ENCODE data around the gene SGCD. TPM values are rescaled to one million over a fixed set of nuclear protein-coding genes. Genes with fewer than 3 reads are reported as not detected.

The SGCD gene
- total and polyA plus RNA-seq, 4 donors: 7.8 to 32.5 (median 24.9) TPM

DNA sequence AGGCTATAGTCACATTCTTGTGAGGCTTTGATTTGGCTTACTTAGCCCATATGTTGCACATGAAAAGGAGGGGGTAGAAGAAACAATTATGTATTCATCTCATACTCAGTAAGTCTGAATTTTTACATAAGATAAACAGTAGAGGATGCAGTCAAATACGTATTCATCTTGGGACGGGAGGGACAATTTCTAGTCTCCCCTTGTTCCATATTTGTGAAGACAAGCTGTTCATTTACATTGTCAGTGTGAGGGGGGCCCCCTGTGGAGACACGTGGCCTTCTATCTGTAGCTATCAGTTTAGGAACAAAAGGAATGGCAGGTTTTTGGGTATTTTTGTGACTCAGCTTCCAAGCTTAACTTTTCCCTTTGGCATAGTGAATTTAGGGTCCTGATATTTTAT lies 474.0 kb downstream of the SGCD start:
- Histone ChIP-seq H3K4me3 (ENCODE audit: low read depth, low read length) (no peak overlapping the region), H3K9me3 (ENCODE audit: control insufficient read depth, insufficient read depth, low read length) (no peaks in the 10 kb centered on the region), H3K36me3 (ENCODE audit: control insufficient read depth, insufficient read depth, low read length) (no peaks in the 10 kb centered on the region), H3K27ac (ENCODE audit: low read depth, low read length) (no peak overlapping the region), H3K4me1 (ENCODE audit: control insufficient read depth, insufficient read depth, low read length) (no peaks in the 10 kb centered on the region), H3K27me3 (ENCODE audit: control insufficient read depth, insufficient read depth, low read length) (no peaks in the 10 kb centered on the region)
- peak in 2 of 6 donors; percentile 52 to 63 for DNase-seq (ENCODE audit: low read depth in 4 of 6, low spot score in 6 of 6)
- WGBS (ENCODE audit: insufficient coverage): no CpG with 5 or more reads among the region's 3 CpGs

DNA sequence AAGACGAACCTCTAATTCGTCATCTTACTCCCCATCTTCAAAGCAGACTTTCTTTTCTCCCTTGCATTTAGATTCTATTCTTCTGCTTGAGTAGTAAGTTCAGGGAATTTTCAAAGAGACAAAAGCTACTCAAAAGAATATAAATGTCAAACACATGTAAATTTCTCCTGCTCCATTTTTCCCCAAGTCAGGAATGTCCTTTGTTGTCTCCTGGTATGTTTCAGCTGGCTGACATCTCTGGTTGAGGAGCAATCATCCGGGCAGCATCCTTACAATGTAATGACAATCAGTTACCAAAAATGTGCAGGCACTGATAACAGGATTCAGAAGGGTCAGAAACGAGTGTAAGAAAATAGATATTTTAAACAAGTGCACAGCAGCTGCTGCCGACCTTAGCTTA lies 475.5 kb downstream of the SGCD start:
- no peaks in the 10 kb centered on the region for H3K27me3 ChIP-seq (ENCODE audit: control insufficient read depth, insufficient read depth, low read length)
- H3K4me3 ChIP-seq (ENCODE audit: low read depth, low read length): no peak overlapping the region
- no CpG with 5 or more reads among the region's 5 CpGs for WGBS (ENCODE audit: insufficient coverage)

DNA sequence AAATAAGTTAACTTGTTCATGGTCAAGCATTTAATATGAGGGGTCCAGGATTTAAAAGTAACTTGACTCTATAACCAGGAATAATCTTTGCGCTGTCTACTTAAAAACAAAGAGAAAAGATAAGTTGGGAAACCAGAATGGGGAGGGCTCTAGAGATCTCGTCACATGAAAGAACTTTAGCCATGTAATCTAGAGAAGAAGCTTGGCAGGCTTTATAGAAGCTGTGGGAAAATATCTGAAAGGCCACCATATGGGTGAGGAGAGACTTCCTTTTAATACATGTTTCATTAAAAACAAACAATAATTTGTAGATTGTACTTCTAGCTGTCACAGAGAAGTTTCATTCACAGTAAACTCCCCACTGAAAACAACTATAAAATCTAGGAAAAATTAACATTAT lies 476.4 kb downstream of the SGCD start:
- Histone ChIP-seq H3K36me3 (ENCODE audit: control insufficient read depth, insufficient read depth, low read length) (no peaks in the 10 kb centered on the region), H3K4me1 (ENCODE audit: control insufficient read depth, insufficient read depth, low read length) (no peaks in the 10 kb centered on the region), H3K27ac (ENCODE audit: low read depth, low read length) (no peak overlapping the region), H3K27me3 (ENCODE audit: control insufficient read depth, insufficient read depth, low read length) (no peaks in the 10 kb centered on the region), H3K4me3 (ENCODE audit: low read depth, low read length) (no peak overlapping the region), H3K9me3 (ENCODE audit: control insufficient read depth, insufficient read depth, low read length) (peaks cover 3% of the 10 kb centered on the region)
- no CpG with 5 or more reads among the region's 2 CpGs for WGBS (ENCODE audit: insufficient coverage)
- no peak for DNase-seq (ENCODE audit: low read depth in 4 of 6, low spot score in 6 of 6)

More for the DNA sequence above, 475.5 kb downstream of the SGCD start:
- Histone ChIP-seq H3K27ac (ENCODE audit: low read depth, low read length) (no peak overlapping the region), H3K9me3 (ENCODE audit: control insufficient read depth, insufficient read depth, low read length) (peaks cover 3% of the 10 kb centered on the region), H3K4me1 (ENCODE audit: control insufficient read depth, insufficient read depth, low read length) (no peaks in the 10 kb centered on the region), H3K36me3 (ENCODE audit: control insufficient read depth, insufficient read depth, low read length) (no peaks in the 10 kb centered on the region)
- DNase-seq (ENCODE audit: low read depth in 4 of 6, low spot score in 6 of 6): no peak

DNA sequence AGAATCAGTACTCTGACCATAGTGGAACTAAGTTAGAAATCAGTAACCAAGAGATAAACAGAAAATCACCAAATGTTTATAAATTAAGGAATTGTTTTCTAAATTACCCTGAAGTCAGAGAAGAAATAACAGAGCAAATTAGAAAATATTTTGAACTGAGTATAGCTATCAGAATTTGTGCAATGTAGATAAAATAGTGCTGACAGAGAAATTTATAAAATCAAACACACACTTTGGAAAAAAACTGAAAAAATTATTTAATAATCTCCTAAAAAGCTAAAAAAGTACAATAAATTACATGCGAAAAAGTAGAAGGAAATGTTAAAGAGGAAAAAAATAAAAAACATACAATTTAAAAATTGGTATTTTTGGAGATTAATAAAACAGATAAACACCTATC lies 486.0 kb downstream of the SGCD start:
- H3K27me3 ChIP-seq (ENCODE audit: control insufficient read depth, insufficient read depth, low read length): no peaks in the 10 kb centered on the region
- no peak overlapping the region for H3K4me3 ChIP-seq (ENCODE audit: low read depth, low read length)
- no peaks in the 10 kb centered on the region for H3K36me3 ChIP-seq (ENCODE audit: control insufficient read depth, insufficient read depth, low read length)
- H3K4me1 ChIP-seq (ENCODE audit: control insufficient read depth, insufficient read depth, low read length): no peaks in the 10 kb centered on the region
- no peak overlapping the region for H3K27ac ChIP-seq (ENCODE audit: low read depth, low read length)
- no CpG with 5 or more reads among the region's 1 CpG for WGBS (ENCODE audit: insufficient coverage)
- H3K9me3 ChIP-seq (ENCODE audit: control insufficient read depth, insufficient read depth, low read length): no peaks in the 10 kb centered on the region
- DNase-seq (ENCODE audit: low read depth in 4 of 6, low spot score in 6 of 6): no peak

DNA sequence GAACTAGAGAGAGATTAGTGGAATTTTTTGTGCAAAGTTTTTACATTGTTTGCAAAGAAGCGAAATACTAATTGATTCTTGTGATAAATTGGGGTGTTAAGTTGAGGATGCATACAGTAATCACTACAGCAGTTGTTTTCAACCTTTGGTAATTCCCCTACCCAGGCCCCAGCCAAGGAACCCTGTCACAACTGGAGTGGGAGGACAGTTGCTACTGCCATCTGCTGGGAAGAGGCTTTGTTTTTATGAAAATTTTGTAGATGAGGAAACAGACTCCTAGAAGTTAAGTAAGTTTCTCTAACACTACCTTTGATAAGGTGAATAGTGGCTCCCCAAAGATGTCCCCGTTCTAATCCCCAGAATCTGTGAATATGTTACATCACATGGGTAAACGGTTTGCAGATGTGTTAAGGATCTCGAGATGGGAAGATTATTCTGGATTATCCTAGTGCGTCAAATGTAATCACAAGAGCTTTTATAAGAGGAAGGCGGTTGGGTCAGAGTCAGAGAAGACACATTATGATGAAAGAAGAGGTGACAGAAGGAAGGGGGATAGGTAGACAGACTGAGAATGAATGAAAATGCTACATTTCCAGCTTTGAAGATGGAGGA lies 489.1 kb downstream of the SGCD start:
- peak in 2 of 6 donors; percentile 22 to 51 for DNase-seq (ENCODE audit: low read depth in 4 of 6, low spot score in 6 of 6)
- H3K27me3 ChIP-seq (ENCODE audit: control insufficient read depth, insufficient read depth, low read length): no peaks in the 10 kb centered on the region
- no peaks in the 10 kb centered on the region for H3K4me1 ChIP-seq (ENCODE audit: control insufficient read depth, insufficient read depth, low read length)
- H3K36me3 ChIP-seq (ENCODE audit: control insufficient read depth, insufficient read depth, low read length): no peaks in the 10 kb centered on the region
- no peak overlapping the region for H3K4me3 ChIP-seq (ENCODE audit: low read depth, low read length)
- H3K9me3 ChIP-seq (ENCODE audit: control insufficient read depth, insufficient read depth, low read length): no peaks in the 10 kb centered on the region
- no peak overlapping the region for H3K27ac ChIP-seq (ENCODE audit: low read depth, low read length)
- WGBS (ENCODE audit: insufficient coverage): 91% methylated on average over 4 of the region's 6 CpGs

Small RNAs within 50 kb of the gene (small RNA-seq; reads per million reads assigned to genes)
- not detected for gene AC027308.1 (ENCODE audit: low replicate concordance)
- not detected for gene RNU6-556P (ENCODE audit: low replicate concordance)
